Measurements from ENCODE around the gene PTRH2.

The PTRH2 gene

GRCh38 chr17:59716427-59716826 is 9.2 kb upstream of the PTRH2 start:
- no peak for DNase-seq

- DNase-seq = no peak
These were observed 7.0 kb upstream of the PTRH2 start for GRCh38 chr17:59714255-59714654.

GRCh38 chr17:59712862-59713261 is 5.6 kb upstream of the PTRH2 start:
- no peak for DNase-seq

- DNase-seq = no peak
These were observed 4.7 kb upstream of the PTRH2 start for GRCh38 chr17:59711936-59712335.

GRCh38 chr17:59707971-59708430 is 771 bp upstream of the PTRH2 start:
- no peak for DNase-seq

- no peak for DNase-seq
These were observed 4.9 kb downstream of the PTRH2 start for GRCh38 chr17:59702304-59702703.

- no peak for DNase-seq
These were observed 7.4 kb downstream of the PTRH2 start for GRCh38 chr17:59699786-59700185.

- DNase-seq = no peak
These were observed 8.0 kb downstream of the PTRH2 start for GRCh38 chr17:59699218-59699617.

GRCh38 chr17:59698143-59698542 is 9.1 kb downstream of the PTRH2 start:
- DNase-seq = no peak

GRCh38 chr17:59696682-59697277 is 10.4 kb downstream of the PTRH2 start:
- no peak for DNase-seq

- DNase-seq = no peak
These were observed 11.1 kb downstream of the PTRH2 start for GRCh38 chr17:59695945-59696681.

GRCh38 chr17:59694344-59694743 is 12.9 kb downstream of the PTRH2 start:
- no peak for DNase-seq

- DNase-seq = no peak
These were observed 13.6 kb downstream of the PTRH2 start for GRCh38 chr17:59693582-59693981.

- DNase-seq = no peak
These were observed 18.7 kb downstream of the PTRH2 start for GRCh38 chr17:59688496-59688895.

- no peak for DNase-seq
These were observed 19.2 kb downstream of the PTRH2 start for GRCh38 chr17:59688008-59688407.

GRCh38 chr17:59684967-59685366 is 22.3 kb downstream of the PTRH2 start:
- no peak for DNase-seq

GRCh38 chr17:59683283-59683682 is 23.9 kb downstream of the PTRH2 start:
- no peak for DNase-seq

- no peak for DNase-seq
These were observed 26.9 kb downstream of the PTRH2 start for GRCh38 chr17:59680314-59680713.

- no peak for DNase-seq
These were observed 28.3 kb downstream of the PTRH2 start for GRCh38 chr17:59678918-59679317.

GRCh38 chr17:59676716-59677115 is 30.5 kb downstream of the PTRH2 start:
- no peak for DNase-seq

GRCh38 chr17:59675231-59675630 is 32.0 kb downstream of the PTRH2 start:
- DNase-seq = no peak

- DNase-seq = no peak
These were observed 35.8 kb downstream of the PTRH2 start for GRCh38 chr17:59671386-59671785.

GRCh38 chr17:59669944-59670343 is 37.3 kb downstream of the PTRH2 start:
- DNase-seq = no peak

- DNase-seq = no peak
These were observed 37.8 kb downstream of the PTRH2 start for GRCh38 chr17:59669411-59669810.

- DNase-seq = no peak
These were observed 38.4 kb downstream of the PTRH2 start for GRCh38 chr17:59668816-59669215.
